ENCODE data around the gene TLE5. TPM values are rescaled to one million over a fixed set of nuclear protein-coding genes. Genes with fewer than 3 reads are reported as not detected.
"Not testable (repeated sequence)": the region's sequence is repeated elsewhere in the genome, so short reads cannot be mapped to it uniquely, and the experiment has no call there.

TLE5 gene
- polyA plus RNA-seq, 10 donors = 595 to 763 (median 675) TPM

- no peak for DNase-seq
These were observed 4.3 kb upstream of the TLE5 start for GRCh38 chr19:3066482-3067049.

DNA sequence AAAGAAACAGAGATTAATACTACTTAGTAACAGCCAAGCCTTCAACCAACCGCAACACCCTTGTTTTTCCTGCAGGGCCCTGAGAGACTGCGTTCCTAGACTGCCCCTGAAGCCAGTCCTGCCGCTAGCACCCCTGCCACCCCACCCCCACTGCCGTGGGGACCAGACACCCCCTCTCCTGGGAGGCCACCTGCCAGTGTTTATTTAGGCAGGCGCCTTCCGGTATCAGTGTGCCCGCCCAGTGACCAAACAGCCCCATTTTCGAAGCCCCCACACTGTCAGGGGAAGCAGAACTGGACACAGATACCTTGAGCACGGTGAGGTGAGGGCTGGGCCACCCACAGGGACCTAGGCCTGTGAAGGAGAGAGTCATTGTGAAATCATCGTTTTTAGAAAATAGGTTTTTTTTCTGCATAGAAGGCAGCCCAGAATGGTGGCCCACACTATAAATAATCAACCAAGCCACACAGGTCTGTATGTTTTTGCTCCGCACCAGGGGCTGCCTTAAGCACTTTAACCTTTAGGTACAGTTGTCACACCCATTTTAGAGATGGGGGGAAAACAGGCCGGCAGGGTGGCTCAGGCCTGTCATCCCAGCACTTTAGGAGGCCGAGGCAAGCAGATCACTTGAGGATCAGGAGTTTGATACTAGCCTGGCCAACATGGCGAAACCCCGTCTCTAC is 3.5 kb upstream of the TLE5 start:
- no peak for DNase-seq

- DNase-seq = no peak
These were observed 1.7 kb upstream of the TLE5 start for GRCh38 chr19:3064011-3064330.

- DNase-seq = peak in 2 of 3 donors; percentile 47 to 80
These were observed 823 bp downstream of the TLE5 start for GRCh38 chr19:3061182-3062161.

DNA sequence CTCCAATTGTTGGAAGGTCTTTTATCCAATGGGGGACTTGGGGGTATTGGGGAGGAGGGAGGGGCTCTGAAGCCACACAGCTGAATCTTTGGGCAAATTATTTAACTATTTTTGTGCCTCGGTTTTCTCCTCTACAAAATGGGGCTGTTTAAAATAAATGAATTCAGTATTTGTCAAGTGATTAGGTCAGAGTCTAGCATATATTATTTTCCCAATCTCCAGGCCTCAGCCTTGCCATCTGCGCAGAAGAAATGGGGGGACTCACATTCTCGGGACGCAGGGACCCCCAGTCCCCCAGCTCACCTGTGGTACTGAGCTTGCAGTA is 1.5 kb downstream of the TLE5 start:
- no peak for DNase-seq

DNA sequence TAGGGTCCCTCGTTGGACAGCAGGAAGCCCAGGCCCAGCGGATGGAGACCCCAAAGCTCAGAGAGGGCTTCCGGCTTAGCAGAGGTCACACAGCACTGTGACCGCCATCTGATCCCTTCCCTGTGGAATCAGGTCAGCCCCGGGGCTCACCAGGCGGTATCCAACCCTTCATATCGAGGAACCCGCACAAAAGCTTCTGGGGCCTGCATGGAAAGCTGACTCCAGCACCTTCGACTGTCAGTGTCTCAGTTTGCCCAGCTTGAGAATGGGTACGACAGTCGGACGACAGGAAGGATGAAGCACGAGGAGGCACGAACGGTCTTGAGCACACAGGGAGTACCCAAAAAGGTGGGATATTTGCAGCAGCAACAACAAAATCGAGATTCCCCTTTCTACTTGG is 2.6 kb downstream of the TLE5 start:
- no peak for DNase-seq

- no peak for DNase-seq
These were observed 3.4 kb downstream of the TLE5 start for GRCh38 chr19:3058821-3059314.

- DNase-seq = no peak
These were observed 4.1 kb downstream of the TLE5 start for GRCh38 chr19:3058009-3058820.

- peak; percentile 72 to 93 (median 86) for DNase-seq
These were observed 5.0 kb downstream of the TLE5 start for GRCh38 chr19:3057275-3057714.

- no peak for DNase-seq
These were observed 5.7 kb downstream of the TLE5 start for GRCh38 chr19:3056417-3057088.

GRCh38 chr19:3055741-3056416 is 6.4 kb downstream of the TLE5 start:
- DNase-seq = no peak

- DNase-seq = no peak
These were observed 7.1 kb downstream of the TLE5 start for GRCh38 chr19:3054972-3055740.

DNA sequence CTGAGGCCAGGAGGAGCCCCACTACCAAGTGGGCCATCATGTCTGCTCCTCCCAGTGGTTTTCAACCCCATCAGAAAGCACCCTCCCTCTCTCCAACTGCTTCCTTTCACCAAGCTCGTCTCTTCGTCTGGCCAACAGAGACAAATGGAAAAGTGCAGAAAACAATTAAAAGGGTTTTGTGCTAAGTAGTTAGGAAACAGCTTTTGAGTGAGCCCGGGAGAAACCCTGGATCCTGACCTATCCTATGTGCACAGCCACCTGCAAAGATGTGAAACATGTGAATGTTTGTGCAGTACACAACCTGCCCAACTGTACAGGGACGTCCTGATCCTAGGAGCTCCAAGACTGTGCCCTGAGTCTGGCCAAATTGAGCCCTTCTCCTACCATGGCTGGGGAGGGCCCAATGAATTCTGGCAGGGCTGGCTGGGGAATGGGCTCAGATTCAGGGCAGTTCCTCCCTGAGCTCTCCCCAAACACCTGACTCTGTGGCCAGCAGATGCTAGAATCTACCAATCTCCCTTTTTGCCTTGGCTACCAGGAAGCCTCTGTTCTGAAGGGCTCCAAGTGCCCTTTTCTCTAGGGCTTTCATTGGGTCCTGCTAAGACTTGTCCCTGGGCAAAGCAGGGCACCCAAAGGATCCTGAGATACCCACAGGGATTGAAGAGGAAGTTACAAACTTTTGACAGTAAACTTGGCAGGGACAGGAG is 7.9 kb downstream of the TLE5 start:
- DNase-seq = peak in 1 of 3 donors; percentile 37

DNA sequence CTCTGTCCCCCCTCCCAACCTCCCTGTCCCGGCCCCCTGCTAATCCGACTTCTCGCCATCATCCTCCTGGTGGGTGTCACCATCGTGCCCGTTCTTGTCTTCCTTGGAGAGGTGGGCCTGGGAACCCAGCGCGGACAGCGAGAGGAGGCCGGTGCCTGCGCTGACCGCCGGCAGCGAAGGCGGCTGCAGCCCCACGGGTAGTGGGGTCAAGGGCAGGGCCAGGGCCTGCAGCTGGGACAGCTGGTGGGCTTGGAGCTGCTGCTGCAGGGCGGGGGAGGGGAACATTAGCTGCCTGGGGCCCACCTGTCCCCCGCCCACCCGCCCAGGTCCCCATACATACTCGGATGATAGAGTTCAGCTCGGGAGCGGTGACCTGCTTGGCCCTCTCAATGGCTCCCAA is 8.5 kb downstream of the TLE5 start:
- DNase-seq = no peak

- DNase-seq = no peak
These were observed 9.1 kb downstream of the TLE5 start for GRCh38 chr19:3053218-3053621.

GRCh38 chr19:3050016-3050415 is 12.3 kb downstream of the TLE5 start:
- not testable (repeated sequence) for DNase-seq

DNA sequence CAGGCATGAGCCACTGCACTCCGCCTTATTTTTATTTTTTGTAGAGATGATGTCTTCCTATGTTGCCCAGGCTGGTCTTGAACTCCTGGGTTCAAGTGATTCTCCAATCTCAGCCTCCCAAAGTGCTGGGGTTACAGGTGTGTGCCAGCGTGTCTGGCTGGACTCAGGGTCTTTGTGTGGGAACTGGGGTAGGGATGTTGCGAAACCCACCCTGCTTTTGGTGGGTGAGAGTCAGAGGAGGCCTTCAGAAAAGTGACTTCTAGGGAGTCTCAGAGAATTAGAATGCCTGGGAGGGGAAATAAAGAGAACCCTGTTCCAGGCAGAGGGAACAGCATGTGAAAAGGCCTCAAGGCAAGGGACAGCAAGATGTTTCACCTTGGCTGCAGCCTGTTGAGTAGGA is 13.2 kb downstream of the TLE5 start:
- no peak for DNase-seq

DNA sequence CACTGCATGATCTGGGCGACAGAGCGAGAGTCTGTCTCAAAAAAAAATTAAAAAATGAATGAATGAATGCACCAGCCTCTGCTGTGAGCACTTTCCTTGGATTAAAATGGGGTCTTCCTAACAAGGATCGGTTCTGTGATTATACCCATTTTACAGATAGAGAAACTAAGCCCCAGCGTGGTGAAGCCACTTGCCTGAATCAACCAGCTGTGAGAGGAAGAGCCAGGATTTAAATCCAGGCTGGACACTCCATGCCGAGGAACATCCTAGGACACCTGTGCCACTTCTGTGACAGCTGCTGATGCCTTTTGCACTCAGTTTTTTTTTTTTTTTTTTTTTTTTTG is 14.1 kb downstream of the TLE5 start:
- DNase-seq = no peak

- DNase-seq = peak in 2 of 3 donors; percentile 53 to 77
These were observed 14.7 kb downstream of the TLE5 start for GRCh38 chr19:3047496-3048189.
